GM21717 (cell line): ENCODE data around the gene AOAH.
A peak's percentile ranks its signal among the peaks of the same experiment; 100 is the strongest.

Experiments
- ATAC-seq: cut with Tn5 transposase; IDR thresholded peaks from one replicate; pipeline ENCODE4 v1.9.1; 2021; ENCODE audit warnings: mild to moderate bottlenecking, moderate library complexity; ENCODE audit not compliant: unreplicated experiment

The AOAH gene, protein sequence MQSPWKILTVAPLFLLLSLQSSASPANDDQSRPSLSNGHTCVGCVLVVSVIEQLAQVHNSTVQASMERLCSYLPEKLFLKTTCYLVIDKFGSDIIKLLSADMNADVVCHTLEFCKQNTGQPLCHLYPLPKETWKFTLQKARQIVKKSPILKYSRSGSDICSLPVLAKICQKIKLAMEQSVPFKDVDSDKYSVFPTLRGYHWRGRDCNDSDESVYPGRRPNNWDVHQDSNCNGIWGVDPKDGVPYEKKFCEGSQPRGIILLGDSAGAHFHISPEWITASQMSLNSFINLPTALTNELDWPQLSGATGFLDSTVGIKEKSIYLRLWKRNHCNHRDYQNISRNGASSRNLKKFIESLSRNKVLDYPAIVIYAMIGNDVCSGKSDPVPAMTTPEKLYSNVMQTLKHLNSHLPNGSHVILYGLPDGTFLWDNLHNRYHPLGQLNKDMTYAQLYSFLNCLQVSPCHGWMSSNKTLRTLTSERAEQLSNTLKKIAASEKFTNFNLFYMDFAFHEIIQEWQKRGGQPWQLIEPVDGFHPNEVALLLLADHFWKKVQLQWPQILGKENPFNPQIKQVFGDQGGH

DNA sequence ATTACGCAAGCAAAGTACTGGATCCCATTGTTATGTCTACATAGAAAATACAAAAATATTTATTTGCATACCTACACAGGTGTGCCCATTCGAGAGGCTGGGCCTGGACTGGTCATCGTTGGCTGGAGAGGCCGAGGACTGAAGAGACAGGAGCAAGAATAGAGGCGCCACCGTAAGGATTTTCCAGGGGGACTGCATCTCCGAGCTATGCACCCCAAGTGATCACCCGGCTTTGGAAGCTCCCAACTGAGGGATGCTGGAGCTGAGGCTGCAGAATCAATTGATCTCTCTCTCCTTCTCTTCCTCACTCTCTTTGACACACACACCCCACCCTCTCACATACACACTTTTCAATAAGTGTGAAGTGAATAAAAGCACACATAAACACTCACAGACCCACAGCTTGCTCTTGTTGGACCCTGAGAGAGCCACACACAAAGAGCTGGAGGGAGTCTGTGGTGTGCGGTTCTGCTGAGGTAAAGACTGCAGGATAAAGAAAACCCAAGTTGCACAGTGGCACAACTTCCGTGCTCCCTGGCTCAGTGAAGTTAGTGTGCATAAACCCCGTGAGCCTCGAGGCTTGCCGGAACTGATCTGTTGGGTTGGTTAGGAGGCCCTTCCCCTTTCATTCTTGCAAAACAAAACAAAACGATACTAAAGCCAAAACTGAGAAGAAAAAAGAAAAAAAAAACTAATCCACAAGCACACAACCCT is at the start of gene AOAH:
TSS of gene AOAH (minus strand) at position 544 of the 714 bp plus-strand sequence. CDS start at position 198, 346 bp downstream.
- ATAC-seq: peak; percentile 95

DNA sequence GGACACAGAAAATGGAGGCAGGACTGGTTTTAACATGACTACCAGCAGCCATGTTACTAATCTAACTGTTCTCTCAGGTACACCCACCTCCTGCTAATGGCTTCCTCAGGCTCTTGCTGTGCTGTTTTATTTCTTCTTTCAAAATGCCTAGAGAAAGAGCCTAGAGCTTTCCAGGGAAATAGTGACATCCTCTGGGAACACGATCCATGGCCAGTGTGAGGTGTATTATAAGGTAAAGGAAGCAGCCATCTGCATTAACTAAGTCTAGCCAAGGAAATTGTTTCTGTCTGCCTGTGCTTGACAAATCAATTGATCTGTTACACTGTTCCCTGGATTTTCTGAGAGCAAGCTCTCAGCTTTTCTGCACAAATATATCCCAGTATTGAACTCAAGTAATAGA is 42.2 kb upstream of the AOAH start:
- no peak for ATAC-seq

DNA sequence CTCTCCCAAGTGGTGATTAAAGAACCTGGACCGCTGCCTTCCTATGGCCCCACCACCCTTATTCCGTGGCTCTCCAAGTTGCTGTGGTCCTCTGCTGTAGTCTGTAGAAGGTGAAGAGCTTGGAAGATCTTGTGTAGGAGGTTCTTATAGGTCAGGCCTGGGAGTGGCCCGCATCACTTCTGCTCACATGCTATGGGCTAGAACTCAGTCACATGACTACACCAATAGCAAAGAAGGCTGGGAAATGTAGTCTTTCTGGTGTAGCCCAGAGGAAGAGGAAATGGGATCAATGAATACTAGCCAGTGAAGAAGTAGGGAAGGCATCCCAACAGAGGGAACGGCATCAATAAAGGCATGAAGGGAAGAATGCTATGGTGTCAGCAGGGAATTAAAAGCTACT is 41.3 kb upstream of the AOAH start:
- no peak for ATAC-seq

DNA sequence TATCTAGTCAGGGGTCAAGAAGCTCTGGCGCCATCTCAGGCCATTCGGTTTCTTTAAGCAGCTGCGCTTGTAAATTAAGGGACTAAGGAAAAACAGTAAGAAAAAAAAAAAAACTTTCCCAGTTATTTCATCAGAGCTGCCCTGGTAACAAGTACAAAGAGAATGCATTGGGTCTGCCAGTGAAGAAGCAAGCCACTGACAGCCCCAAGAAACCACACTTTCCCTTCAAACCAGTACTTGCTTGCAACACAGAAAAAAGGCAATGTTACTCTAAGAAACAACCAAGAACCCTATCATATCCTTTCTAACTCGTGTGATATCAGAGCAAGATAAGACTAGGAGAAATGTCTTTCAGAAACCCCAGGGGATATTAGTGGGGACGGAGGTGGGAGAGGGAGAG is 40.6 kb upstream of the AOAH start:
- ATAC-seq: no peak

DNA sequence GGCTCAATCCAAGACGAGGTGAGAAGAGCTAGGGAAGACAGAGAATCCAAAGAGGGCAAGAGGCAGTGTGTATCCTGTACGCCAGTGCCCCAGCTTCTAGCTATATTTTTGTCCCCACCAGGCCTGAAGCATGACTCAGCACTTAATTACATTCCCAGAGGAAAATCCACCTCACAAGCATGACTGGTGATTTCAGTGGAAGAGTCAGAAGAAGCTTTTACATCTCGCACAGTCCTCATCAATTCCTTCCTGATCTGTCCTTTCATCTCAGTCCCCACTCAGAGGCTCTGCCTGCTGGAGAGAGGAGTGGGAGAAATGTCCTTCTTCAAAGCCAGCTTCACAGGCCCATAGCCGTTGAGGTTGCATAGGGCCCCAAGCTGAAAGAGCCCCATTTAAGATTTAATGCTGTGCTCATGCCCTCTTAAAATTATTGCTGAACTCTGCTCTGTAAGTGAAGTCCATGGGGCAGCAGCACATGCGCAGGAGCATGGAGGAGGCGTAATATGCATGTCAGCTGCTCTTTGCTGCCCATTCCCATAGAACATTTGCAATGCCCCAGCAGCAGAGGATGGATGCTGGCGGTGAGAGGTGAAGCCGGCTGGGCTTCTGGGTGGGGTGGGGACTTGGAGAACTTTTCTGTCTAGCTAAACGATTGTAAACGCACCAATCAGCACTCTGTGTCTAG is 39.0 kb upstream of the AOAH start:
- no peak for ATAC-seq

DNA sequence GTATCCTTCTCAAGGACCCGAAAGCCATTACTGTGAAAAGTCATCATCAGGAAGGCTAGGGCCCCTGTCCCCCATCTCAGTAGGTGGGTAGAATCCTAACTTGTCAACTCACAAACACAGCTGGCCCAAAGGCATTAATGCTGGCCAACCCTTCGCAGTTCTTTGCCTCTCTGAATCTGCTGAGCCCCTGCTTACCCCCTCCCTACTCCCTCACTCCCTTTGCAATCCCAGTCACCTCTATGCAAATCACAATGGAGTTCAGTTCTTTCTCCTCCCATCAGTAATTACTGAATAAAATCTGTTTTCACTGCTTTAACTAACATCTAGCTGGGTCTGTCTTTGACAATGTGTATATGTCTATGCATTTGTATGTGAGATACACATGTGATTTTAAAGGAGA is 38.1 kb upstream of the AOAH start:
- no peak for ATAC-seq

DNA sequence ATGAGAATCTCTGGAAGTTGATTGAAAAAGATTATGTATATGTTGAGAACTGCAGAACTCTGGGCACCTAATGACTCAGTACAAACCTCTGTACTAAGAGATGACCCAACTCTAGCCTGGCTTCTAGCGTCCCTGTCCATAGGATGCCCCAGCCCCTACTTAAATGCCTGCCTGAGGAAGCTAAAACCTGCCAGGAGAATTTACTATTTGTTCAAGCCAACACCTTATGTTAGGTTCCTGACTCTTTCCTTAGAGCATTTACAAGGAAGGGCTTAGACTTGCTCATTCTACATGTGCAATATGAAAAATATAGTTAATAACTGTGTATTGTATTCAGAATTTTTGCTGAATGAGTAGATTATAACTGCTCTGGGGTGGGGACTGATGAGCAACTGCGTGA is 37.5 kb upstream of the AOAH start:
- ATAC-seq: no peak

DNA sequence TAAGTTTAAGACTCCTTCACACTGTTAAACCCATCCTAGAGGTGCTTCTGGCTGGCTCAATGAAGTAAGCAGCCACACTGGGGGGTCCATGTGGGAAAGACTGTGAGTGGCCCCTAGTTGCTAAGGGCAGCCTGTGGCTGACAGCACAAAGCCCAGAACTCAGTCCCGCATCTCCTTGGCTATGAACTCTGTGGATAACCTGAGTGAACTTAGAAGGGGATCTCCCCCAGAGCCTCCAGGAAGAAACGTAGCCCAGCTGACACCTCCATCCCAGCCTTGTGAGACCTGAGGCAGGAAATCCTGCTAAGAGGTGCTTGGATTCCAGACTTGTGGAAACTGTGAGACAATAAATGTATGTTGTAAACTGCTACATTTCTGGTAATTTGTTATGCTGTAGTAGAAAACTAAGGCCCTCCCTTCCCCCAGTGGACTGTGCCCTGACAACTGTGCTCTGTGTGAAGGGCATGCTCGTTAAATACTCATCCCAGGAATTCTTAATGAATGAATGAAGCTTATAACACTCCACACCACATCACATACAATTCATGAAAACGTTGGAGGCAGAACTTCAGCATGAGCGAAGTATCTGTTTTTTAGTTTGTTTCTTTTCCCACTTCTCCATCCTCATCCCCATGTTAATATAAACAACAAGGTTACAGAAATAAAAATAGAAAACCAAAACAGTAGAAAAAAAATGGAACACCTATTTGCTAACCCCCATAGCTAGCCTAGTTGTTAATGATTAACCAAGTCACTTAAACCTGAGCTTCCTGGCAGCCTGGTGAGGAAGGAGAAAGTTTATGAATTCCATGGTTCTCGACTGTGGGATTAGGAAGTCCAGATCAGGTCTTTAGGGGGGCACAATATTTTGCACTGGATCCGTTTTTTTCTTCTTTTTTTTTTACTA is 36.8 kb upstream of the AOAH start:
- ATAC-seq: no peak

DNA sequence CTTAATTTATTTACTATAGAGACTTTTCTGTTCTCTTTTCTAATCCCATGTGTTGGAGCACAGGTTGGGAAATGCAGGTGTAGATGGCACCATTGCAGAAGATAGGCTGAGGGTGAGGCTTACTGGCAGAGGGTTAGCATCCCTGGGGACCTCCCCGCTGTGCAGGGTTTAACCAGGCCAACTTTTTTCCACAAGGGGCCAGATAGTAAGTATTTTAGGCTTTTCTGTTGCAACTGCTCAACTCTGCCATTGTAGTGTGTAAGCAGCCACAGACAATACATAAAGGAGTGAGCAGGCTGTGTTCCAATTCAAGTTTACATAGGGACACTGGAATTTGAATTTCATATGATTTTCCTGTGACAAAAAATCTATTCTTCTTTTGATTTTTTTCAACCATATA is 34.6 kb upstream of the AOAH start:
- no peak for ATAC-seq

DNA sequence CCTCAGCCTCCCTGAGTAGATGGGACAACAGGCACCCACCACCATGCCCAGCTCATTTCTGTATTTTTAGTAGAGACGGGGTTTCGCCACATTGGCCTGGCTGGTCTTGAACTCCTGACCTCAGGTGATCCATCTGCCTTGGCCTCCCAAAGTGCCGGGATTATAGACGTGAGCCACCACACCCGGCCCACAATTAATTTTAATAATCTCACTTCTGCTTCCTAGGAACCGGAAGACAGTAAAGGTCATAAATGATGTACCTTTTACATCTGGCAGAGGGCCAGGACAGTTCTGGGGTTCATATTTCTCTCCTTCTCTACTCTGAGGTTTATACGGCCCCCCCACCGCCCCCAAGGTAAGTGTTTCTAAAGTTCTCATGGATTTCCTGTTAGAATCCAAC is 31.2 kb upstream of the AOAH start:
- no peak for ATAC-seq

DNA sequence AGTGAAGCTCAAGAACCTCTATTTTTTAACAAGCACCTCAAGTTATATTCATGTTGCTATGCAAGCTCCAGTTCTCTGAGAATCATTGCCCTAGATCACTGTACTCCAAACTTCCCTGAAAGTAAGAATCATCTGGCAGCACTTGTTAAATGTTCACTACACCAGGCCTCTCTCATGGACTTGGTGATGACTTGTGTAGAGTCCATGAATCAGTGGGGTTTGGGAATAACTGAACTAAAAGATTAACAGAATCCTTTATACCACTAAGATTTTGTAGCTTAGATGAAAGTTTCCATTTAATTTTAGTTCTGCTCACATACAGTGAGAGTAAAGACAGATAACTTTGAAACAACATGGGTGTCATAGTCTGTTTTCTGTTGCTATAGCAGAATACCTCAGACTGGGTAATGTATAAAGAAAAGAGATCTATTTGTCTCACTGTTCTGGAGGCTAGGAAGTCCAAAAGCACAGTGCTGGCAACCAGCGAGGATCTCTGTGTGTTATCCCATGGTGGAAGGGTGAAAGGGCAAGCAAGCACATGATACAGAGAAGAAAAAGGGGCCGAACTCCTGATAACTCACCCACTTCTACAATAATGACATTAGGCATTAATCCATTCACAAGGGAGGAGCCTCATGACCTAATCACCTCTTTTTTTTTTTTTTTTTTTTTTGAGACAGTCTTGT is 27.9 kb upstream of the AOAH start:
- ATAC-seq: no peak

DNA sequence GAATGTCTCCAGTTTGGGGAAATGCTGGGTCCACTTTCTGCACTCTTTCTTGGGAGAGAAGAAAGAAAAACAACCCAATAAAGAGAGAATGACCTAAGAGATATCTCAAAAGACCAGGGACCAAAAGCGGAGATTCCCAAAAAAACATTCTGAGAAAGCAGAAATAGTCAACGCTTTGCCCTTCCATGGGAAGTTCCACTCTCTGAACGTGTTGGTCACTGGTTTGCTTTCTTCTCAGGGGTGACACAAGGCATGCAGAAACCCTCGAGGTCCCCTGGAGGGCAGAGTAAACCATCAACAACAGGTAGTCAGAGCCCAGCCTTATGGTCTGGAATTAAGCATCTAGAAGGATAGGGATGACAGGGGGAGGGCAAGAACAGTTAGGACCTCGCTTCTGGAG is 26.2 kb upstream of the AOAH start:
- ATAC-seq: no peak

DNA sequence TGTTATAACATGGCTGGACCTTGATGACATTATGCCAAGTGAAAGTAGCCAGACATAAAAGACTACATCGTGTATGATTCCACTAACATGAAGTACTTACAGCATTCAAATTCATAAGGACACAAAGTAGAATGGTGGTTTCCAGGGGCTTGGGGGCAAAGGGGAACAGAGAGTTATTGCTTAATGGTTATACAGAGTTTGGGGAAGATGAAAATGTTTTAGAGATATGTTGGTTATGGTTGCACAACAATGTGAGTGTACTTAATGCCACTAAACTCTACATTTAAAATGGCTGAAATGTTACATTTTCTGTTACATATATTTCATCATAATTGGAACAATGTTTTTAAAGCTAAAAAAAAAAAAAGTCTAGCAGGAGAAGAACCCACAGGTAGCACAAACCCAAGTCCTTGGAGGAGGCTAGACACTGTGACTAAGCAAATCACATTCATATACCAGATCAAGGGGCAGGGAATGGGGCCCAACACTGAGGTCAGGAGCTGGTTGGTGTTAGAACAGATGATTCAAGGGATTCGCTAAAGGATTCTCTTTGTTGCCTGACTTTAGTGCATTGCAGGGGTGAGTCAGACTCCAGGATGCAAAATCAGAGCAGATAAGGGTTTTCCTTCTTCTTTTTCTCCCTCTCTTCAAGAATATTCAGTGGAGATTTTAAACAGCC is 25.1 kb upstream of the AOAH start:
- ATAC-seq: no peak

DNA sequence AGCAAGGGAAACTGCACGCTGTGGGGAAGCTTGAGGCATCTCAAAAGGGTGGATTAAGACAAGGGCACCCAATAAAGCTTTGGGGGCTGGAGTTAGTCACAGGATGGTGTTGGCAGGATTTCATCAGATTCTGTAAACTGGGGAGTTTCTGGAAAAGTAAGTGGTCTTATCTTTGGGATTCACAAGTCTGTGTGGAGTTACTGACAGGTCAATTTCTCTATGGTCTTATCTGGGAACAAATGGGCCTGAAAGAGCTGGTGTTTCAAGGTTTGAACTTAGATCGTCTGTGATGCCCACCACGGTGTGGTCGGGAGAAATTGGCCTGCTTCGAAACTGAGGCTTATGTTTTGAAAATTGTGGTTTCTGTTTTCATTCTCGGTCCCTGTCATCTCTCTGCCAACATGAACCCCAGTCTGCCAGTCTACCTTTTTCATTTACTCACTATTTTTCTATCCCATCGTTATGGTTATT is 23.8 kb upstream of the AOAH start:
- no peak for ATAC-seq

DNA sequence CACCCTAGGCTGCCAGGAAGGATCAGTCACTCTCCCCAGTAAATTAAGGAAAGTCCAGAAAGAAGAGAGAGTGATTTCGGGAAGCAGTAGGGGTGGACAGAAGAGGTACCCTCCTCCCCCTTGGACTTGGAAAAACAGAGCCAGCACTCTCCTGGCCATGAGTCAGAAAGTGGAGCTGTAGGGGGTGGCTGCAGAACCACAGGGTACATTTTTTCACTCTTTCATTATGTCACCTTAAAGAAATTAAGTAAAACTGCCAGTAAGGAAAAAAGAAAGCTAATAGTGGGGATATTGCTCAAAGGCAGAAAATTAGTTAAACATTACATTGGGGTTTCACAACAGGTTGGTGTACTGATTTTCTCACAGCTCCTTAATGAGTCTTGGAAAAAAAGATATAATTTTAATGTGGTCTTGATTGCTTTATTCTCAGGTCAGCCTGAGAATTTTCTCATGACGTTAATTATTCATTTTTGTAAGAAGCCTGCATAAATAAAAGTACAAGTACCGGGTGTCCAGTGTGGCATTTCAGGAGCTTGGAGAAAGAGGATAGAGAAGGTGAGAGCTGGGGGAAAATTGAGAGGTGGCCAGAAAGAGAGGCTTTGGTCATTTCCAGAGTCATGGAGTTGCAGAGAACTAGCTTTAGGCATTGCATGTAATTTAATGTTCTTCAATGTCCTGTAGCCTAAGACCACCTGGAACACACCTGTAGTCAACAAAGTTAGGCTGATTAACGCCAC is 23.2 kb upstream of the AOAH start:
- ATAC-seq: no peak

DNA sequence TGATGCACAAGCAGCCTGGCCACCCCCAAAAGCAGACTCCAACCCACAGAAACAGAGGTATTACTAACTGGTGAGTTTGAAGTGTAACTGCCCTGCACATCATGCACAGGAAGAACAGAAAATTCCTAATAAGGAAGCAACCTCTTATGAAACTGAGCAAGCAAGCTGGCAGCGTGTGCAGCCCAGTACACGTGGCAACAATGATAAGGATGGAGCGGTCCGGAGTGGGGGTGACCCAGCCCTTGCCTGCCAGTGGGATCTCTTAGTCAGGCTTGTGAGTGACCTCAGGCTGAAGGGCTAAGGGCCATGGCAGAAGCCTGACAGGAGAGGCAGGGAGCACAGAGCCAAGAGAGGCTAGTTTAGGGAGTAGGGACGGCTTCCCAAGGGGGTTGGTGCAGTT is 22.1 kb upstream of the AOAH start:
- ATAC-seq: no peak

DNA sequence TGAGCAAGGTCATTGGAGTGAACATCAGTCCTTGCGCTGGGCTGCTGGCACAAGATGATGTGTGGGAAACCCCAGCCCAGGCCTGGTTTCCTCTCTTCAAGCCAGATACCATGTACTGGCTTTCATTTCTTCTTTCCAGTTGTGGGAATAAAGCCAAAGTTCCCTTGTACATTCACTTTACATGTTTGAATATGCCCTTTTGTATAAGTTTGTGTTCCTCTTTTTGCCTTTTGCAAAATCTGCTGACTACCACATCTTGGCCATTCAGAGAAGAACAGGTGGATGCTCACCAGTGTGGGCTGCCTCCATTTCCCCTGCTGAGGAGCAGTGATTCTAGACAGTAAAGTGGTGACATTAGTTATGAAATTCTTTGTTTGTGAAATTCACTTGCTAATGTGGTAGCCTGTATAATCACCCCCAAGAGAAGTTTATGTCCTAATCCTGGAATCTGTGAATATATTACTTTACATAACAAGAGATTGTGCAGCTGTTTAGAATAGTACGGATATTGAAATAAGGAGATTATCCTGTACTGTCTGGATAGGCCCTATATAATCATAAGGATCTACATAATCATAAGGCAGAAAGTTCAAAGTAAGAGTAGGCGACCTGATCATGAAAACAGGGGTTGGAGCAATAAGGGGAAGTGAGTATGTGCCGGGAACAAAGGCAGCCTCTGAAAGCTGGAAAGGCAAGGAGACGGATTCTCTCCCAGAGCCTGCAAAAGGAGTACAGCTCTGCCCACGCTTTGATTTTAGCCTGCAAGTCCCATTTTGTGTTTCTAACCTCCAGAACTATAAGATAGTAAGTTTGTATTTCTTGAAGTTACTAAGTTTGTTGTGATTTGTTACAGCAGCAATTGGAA is 18.8 kb upstream of the AOAH start:
- peak; percentile 83 for ATAC-seq

DNA sequence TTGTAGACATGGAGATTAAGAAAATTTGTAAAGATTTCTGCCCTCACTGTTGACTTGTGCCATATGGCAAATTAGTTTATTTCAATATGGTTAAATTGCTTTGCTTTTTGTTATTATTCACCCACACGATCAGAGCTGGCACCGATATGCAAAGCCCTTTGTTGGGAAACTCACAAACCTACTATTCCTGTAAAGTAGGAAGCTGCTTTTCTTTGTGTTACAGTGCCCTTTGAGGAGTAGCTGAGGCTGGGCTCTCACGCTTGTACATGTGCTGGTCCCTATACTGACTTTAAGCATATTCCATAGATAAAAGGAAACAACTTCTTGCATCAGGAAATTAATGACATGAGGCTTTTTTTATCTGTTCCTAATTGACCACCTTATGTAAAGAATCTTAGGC is 17.6 kb upstream of the AOAH start:
- no peak for ATAC-seq
